ENCODE results near the gene GPATCH2. TPM values are rescaled to one million over a fixed set of nuclear protein-coding genes. Genes with fewer than 3 reads are reported as not detected.
"Not testable (repeated sequence)": the region's sequence is repeated elsewhere in the genome, so short reads cannot be mapped to it uniquely, and the experiment has no call there.

GPATCH2 gene
- total RNA-seq, 1 donor: 20.6 TPM

DNA sequence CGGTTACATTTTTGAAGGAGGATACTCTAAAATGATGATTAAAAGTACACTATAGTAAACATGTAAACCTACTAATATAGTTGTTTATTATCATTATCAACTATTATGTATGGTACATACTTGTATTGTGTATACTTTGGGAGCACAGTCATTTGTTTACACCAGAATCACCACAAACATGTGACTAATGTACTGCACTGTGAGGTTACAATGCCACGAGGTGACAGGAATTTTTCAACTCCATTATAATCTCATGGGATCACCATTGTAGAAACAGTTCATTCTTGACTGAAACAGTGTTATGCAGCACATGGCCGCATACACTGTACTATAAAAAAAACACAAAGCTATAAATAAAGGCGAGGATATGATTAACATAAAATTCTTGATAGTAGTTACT lies 44.3 kb downstream of the GPATCH2 start:
- no peaks in the 10 kb centered on the region for H3K79me2 ChIP-seq (ENCODE audit: insufficient read depth, low read length)
- H4K20me1 ChIP-seq (ENCODE audit: insufficient read depth, low read length): no peaks in the 10 kb centered on the region
- H3K36me3 ChIP-seq (ENCODE audit: insufficient read depth, low read length): peaks cover 7% of the 10 kb centered on the region
- H3K4me2 ChIP-seq (ENCODE audit: insufficient read depth, low read length): no peak overlapping the region
- TF ChIP-seq CTCF (IDR thresholded peaks at IDR 0.05; ENCODE audit: extremely low read depth, low read depth, low read length): no peak
- H3K4me3 ChIP-seq (ENCODE audit: insufficient read depth, low read length): no peak overlapping the region
- H3K27me3 ChIP-seq (ENCODE audit: insufficient read depth, low read length): no peaks in the 10 kb centered on the region
- no peak overlapping the region for H2AFZ ChIP-seq (ENCODE audit: low read length)
- DNase-seq (ENCODE audit: insufficient read length, low spot score, missing footprints): no peak
- no peaks in the 10 kb centered on the region for H3K4me1 ChIP-seq (ENCODE audit: insufficient read depth, low read length)
- H3K27ac ChIP-seq (ENCODE audit: low read depth, low read length): no peak overlapping the region
- H3K9me3 ChIP-seq (ENCODE audit: low read depth, low read length): no peaks in the 10 kb centered on the region

- no peaks in the 10 kb centered on the region for H3K79me2 ChIP-seq (ENCODE audit: insufficient read depth, low read length)
- H4K20me1 ChIP-seq (ENCODE audit: insufficient read depth, low read length): no peaks in the 10 kb centered on the region
- no peak for TF ChIP-seq CTCF (IDR thresholded peaks at IDR 0.05; ENCODE audit: extremely low read depth, low read depth, low read length)
- no peak overlapping the region for H3K4me2 ChIP-seq (ENCODE audit: insufficient read depth, low read length)
- no peaks in the 10 kb centered on the region for H3K9me3 ChIP-seq (ENCODE audit: low read depth, low read length)
- no peak overlapping the region for H2AFZ ChIP-seq (ENCODE audit: low read length)
- no peaks in the 10 kb centered on the region for H3K4me1 ChIP-seq (ENCODE audit: insufficient read depth, low read length)
- H3K36me3 ChIP-seq (ENCODE audit: insufficient read depth, low read length): peaks cover 7% of the 10 kb centered on the region
- DNase-seq (ENCODE audit: insufficient read length, low spot score, missing footprints): no peak
- no peaks in the 10 kb centered on the region for H3K27me3 ChIP-seq (ENCODE audit: insufficient read depth, low read length)
- no peak overlapping the region for H3K27ac ChIP-seq (ENCODE audit: low read depth, low read length)
- no peak overlapping the region for H3K4me3 ChIP-seq (ENCODE audit: insufficient read depth, low read length)
These were observed 45.3 kb downstream of the GPATCH2 start for GRCh38 chr1:217585577-217585976.

DNA sequence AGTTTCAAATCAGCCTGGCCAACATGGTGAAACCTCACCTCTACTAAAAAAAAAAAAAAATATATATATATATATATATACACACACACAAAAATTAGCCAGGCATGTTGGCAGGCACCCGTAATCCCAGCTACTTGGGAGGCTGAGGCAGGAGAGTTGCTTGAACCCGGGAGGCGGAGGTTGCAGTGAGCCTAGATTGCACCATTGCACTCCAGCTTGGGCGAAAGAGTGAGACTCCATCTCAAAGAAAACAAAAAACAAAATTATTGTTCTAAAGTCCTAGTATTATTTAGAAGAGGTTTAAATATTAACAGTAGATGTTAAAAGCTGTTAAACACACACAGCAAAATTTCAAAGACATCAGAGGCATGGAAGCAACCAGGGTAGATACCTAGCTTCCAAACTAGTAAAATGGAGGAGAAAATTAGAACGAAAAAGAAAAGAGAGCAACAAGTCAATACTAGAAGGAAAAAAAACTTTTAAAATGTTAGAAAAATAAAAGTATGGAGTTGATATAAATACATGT lies 46.5 kb downstream of the GPATCH2 start:
- not testable (repeated sequence) for H3K36me3 ChIP-seq (ENCODE audit: insufficient read depth, low read length); H2AFZ ChIP-seq (ENCODE audit: low read length); H3K79me2 ChIP-seq (ENCODE audit: insufficient read depth, low read length); H3K9me3 ChIP-seq (ENCODE audit: low read depth, low read length); H3K4me2 ChIP-seq (ENCODE audit: insufficient read depth, low read length); H3K27me3 ChIP-seq (ENCODE audit: insufficient read depth, low read length); H3K27ac ChIP-seq (ENCODE audit: low read depth, low read length); H3K4me1 ChIP-seq (ENCODE audit: insufficient read depth, low read length); H4K20me1 ChIP-seq (ENCODE audit: insufficient read depth, low read length); DNase-seq (ENCODE audit: insufficient read length, low spot score, missing footprints); H3K4me3 ChIP-seq (ENCODE audit: insufficient read depth, low read length)

GRCh38 chr1:217577336-217577735 lies 53.6 kb downstream of the GPATCH2 start:
- H3K4me2 ChIP-seq (ENCODE audit: insufficient read depth, low read length): no peak overlapping the region
- H3K4me3 ChIP-seq (ENCODE audit: insufficient read depth, low read length): no peak overlapping the region
- no peaks in the 10 kb centered on the region for H3K4me1 ChIP-seq (ENCODE audit: insufficient read depth, low read length)
- no peak overlapping the region for H3K27ac ChIP-seq (ENCODE audit: low read depth, low read length)
- no peaks in the 10 kb centered on the region for H3K9me3 ChIP-seq (ENCODE audit: low read depth, low read length)
- no peak for TF ChIP-seq CTCF (IDR thresholded peaks at IDR 0.05; ENCODE audit: extremely low read depth, low read depth, low read length)
- no peak for DNase-seq (ENCODE audit: insufficient read length, low spot score, missing footprints)
- no peaks in the 10 kb centered on the region for H3K79me2 ChIP-seq (ENCODE audit: insufficient read depth, low read length)
- H4K20me1 ChIP-seq (ENCODE audit: insufficient read depth, low read length): no peaks in the 10 kb centered on the region
- no peak overlapping the region for H2AFZ ChIP-seq (ENCODE audit: low read length)
- H3K27me3 ChIP-seq (ENCODE audit: insufficient read depth, low read length): no peaks in the 10 kb centered on the region
- peaks cover 3% of the 10 kb centered on the region for H3K36me3 ChIP-seq (ENCODE audit: insufficient read depth, low read length)

All from osteoblast (primary cell).